HS-27A (cell line): ENCODE data around the gene GRIK5.

Experiments used
- DNase-seq: peaks from one replicate; pipeline ENCODE4 v3.0.0-alpha.2; 2012; ENCODE audit warnings: low read depth, missing footprints

The GRIK5 gene

DNA sequence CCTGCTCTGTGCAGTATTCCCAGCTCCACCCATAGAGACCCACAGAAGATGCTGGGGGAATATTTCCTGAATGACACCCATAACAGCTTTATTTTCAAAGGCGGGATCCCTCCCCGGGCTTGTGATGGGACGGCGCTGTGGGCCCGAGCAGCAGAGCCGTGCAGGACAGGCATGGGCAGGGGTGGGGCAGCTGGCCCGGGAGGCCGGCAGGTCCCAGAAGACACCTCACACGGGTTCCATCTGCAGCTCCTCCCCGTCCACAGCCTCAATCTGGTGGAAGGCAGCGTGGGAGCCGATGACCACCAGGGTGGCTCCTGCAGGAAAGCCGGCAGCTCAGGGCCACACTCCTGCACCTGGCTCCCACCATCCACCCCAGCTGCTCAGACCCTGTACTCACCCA, 113.4 kb downstream of the GRIK5 start:
- DNase-seq = no peak

DNA sequence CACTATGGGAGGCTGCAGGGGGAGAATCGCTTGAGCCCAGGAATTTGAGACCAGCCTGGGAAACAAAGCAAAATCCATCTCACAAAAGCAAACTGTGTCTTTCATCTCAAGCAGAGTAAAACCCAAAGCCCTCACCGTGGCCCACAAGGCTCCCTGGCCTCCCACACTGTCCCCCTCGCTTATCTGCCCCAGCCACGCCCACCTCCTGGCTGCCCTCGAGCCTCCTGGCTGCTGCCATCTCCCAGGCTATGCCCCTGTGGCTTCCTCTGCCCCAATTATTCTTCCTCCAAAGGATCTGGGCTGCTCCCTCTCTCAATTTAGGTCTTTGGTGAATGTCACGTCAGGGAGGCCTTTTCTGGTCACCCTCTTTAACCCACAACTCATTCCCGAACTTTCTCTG, 114.5 kb downstream of the GRIK5 start:
- DNase-seq = no peak

DNA sequence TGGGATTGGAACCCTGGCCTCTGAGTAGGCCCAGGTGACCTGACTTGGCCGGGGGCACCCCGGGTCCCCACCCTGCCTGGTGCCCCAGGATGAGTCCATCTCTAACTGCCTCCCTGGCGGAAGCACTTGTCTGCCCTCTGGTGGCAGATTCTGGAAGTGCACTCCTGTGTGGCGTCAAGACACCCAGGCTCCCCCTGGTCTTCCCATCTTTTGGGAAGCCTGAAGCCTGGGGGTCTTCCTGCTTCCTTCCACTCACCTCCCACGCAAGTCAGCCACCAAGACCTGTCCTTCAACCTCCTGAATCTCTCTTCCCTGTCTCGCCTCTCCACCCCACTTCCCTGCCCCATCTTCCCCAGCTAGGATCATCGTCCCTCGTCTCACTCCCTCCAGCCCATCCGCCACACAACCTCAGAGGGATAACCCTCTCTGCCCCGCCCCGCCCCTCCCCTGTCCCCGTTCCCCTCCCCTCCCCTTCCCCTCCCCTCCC, 118.3 kb downstream of the GRIK5 start:
- peak; percentile 82 for DNase-seq
